ENCODE measurements around the gene ZNF124.

Gene ZNF124

GRCh38 chr1:247198781-247199180 is 27.0 kb upstream of the ZNF124 start:
- Histone ChIP-seq H3K4me2 (ENCODE audit: low read length) (no peak overlapping the region), H4K20me1 (ENCODE audit: insufficient read depth, low read length) (peaks cover 17% of the 10 kb centered on the region), H3K27me3 (ENCODE audit: low read depth, low read length) (no peaks in the 10 kb centered on the region), H3K36me3 (replicated peaks; ENCODE audit: low read depth, low read length) (peaks cover 92% of the 10 kb centered on the region), H3K4me1 (ENCODE audit: low read length) (no peaks in the 10 kb centered on the region), H3K79me2 (ENCODE audit: low read length) (peaks cover 24% of the 10 kb centered on the region), H3K9ac (ENCODE audit: low read length) (no peak overlapping the region), H3K9me3 (ENCODE audit: insufficient read depth, low read length) (peaks cover 20% of the 10 kb centered on the region; the same call in 1 of the 2 replicates), H3K4me3 (ENCODE audit: low read length) (no peak overlapping the region), H2AFZ (ENCODE audit: low read depth, low read length) (no peak overlapping the region), H3K27ac (ENCODE audit: low read length) (no peak overlapping the region)
- TF ChIP-seq EZH2phosphoT487 (IDR thresholded peaks at IDR 0.05; ENCODE audit: low read depth) (no peak), CTCF (IDR thresholded peaks at IDR 0.05; ENCODE audit: low read depth, low read length) (no peak)

- Histone ChIP-seq H3K4me2 (ENCODE audit: low read length) (no peak overlapping the region), H3K4me3 (ENCODE audit: low read length) (no peak overlapping the region), H3K27me3 (ENCODE audit: low read depth, low read length) (no peaks in the 10 kb centered on the region), H3K9ac (ENCODE audit: low read length) (no peak overlapping the region), H4K20me1 (ENCODE audit: insufficient read depth, low read length) (no peaks in the 10 kb centered on the region), H3K36me3 (replicated peaks; ENCODE audit: low read depth, low read length) (peaks cover 94% of the 10 kb centered on the region), H3K27ac (ENCODE audit: low read length) (no peak overlapping the region), H3K4me1 (ENCODE audit: low read length) (no peaks in the 10 kb centered on the region), H3K9me3 (ENCODE audit: insufficient read depth, low read length) (peaks cover 60% of the 10 kb centered on the region; the same call in 1 of the 2 replicates), H3K79me2 (ENCODE audit: low read length) (no peaks in the 10 kb centered on the region), H2AFZ (ENCODE audit: low read depth, low read length) (no peak overlapping the region)
- TF ChIP-seq CTCF (IDR thresholded peaks at IDR 0.05; ENCODE audit: low read depth, low read length) (no peak), EZH2phosphoT487 (IDR thresholded peaks at IDR 0.05; ENCODE audit: low read depth) (no peak)
Observed at GRCh38 chr1:247193958-247194357, 22.1 kb upstream of the ZNF124 start.

- peaks cover 79% of the 10 kb centered on the region for H3K36me3 ChIP-seq (replicated peaks; ENCODE audit: low read depth, low read length)
- H3K27me3 ChIP-seq (ENCODE audit: low read depth, low read length): no peaks in the 10 kb centered on the region
- H3K27ac ChIP-seq (ENCODE audit: low read length): no peak overlapping the region
- H3K4me1 ChIP-seq (ENCODE audit: low read length): no peaks in the 10 kb centered on the region
- no peaks in the 10 kb centered on the region for H4K20me1 ChIP-seq (ENCODE audit: insufficient read depth, low read length)
- H3K9me3 ChIP-seq (ENCODE audit: insufficient read depth, low read length): peaks cover 56% of the 10 kb centered on the region; the same call in 1 of the 2 replicates
- H3K79me2 ChIP-seq (ENCODE audit: low read length): no peaks in the 10 kb centered on the region
- H3K4me3 ChIP-seq (ENCODE audit: low read length): no peak overlapping the region
- TF ChIP-seq EZH2phosphoT487 (IDR thresholded peaks at IDR 0.05; ENCODE audit: low read depth) (no peak), CTCF (IDR thresholded peaks at IDR 0.05; ENCODE audit: low read depth, low read length) (no peak)
- H3K4me2 ChIP-seq (ENCODE audit: low read length): no peak overlapping the region
- no peak overlapping the region for H2AFZ ChIP-seq (ENCODE audit: low read depth, low read length)
- no peak overlapping the region for H3K9ac ChIP-seq (ENCODE audit: low read length)
Observed at GRCh38 chr1:247189981-247190798, 18.4 kb upstream of the ZNF124 start.

DNA sequence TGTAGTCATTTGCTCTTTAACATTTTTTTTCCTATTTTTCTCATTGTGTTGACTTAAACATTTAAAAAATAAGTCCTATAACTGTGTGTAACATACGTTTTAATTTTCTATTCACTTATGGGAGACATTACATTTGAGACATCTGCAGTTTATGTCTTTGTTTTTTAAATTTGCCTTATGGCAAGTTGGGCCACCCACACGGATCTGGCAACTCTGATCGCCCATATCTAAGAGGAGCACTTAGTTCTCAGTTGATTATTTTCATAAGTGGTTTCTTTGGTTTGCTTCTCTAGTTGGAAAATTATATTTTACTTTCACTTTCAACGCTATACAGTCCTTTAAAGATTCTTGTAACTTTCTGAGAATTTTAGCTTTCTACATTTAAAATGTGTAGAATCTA is 13.8 kb upstream of the ZNF124 start:
- H3K79me2 ChIP-seq (ENCODE audit: low read length): no peaks in the 10 kb centered on the region
- no peak overlapping the region for H3K4me2 ChIP-seq (ENCODE audit: low read length)
- no peak overlapping the region for H3K4me3 ChIP-seq (ENCODE audit: low read length)
- H3K27ac ChIP-seq (ENCODE audit: low read length): no peak overlapping the region
- peaks cover 40% of the 10 kb centered on the region; the same call in 1 of the 2 replicates for H3K9me3 ChIP-seq (ENCODE audit: insufficient read depth, low read length)
- H3K9ac ChIP-seq (ENCODE audit: low read length): no peak overlapping the region
- peaks cover 57% of the 10 kb centered on the region for H3K36me3 ChIP-seq (replicated peaks; ENCODE audit: low read depth, low read length)
- H2AFZ ChIP-seq (ENCODE audit: low read depth, low read length): no peak overlapping the region
- no peaks in the 10 kb centered on the region for H3K27me3 ChIP-seq (ENCODE audit: low read depth, low read length)
- H4K20me1 ChIP-seq (ENCODE audit: insufficient read depth, low read length): no peaks in the 10 kb centered on the region
- no peaks in the 10 kb centered on the region for H3K4me1 ChIP-seq (ENCODE audit: low read length)
- TF ChIP-seq CTCF (IDR thresholded peaks at IDR 0.05; ENCODE audit: low read depth, low read length) (no peak), EZH2phosphoT487 (IDR thresholded peaks at IDR 0.05; ENCODE audit: low read depth) (no peak)
